ENCODE results near the gene EVI5.

- TF ChIP-seq, protein P1, sequence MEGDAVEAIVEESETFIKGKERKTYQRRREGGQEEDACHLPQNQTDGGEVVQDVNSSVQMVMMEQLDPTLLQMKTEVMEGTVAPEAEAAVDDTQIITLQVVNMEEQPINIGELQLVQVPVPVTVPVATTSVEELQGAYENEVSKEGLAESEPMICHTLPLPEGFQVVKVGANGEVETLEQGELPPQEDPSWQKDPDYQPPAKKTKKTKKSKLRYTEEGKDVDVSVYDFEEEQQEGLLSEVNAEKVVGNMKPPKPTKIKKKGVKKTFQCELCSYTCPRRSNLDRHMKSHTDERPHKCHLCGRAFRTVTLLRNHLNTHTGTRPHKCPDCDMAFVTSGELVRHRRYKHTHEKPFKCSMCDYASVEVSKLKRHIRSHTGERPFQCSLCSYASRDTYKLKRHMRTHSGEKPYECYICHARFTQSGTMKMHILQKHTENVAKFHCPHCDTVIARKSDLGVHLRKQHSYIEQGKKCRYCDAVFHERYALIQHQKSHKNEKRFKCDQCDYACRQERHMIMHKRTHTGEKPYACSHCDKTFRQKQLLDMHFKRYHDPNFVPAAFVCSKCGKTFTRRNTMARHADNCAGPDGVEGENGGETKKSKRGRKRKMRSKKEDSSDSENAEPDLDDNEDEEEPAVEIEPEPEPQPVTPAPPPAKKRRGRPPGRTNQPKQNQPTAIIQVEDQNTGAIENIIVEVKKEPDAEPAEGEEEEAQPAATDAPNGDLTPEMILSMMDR (IDR thresholded peaks at IDR 0.05): no peak
- TF ChIP-seq EZH2 (IDR thresholded peaks at IDR 0.05; ENCODE audit: borderline replicate concordance, insufficient read depth, low read depth, low read length, poor library complexity, severe bottlenecking): no peak
Measured at GRCh38 chr1:92790081-92790480, 5.2 kb upstream of the EVI5 start.

Data from B cell (primary cell).